Measurements from ENCODE around the gene NAV3.

- TF ChIP-seq CTCF (IDR thresholded peaks at IDR 0.05; ENCODE audit: low read depth, low read length, missing input control) (no peak), MAX (IDR thresholded peaks at IDR 0.05) (no peak), RAD21 (IDR thresholded peaks at IDR 0.05) (no peak), SP1 (IDR thresholded peaks at IDR 0.05) (no peak), REST (IDR thresholded peaks at IDR 0.05) (no peak), ATF3 (IDR thresholded peaks at IDR 0.05) (no peak), TAF1 (conservative IDR thresholded peaks at IDR 0.05) (no peak), HNF4G (IDR thresholded peaks at IDR 0.05) (no peak), RXRA (IDR thresholded peaks at IDR 0.05) (no peak), JUND (IDR thresholded peaks at IDR 0.05) (no peak)
Observed at GRCh38 chr12:77830583-77831351, at the start of gene NAV3.
